Transverse colon (tissue), 4 donors: Measurements from ENCODE around the gene ABCA5. TPM values are rescaled to one million over a fixed set of nuclear protein-coding genes. Genes with fewer than 3 reads are reported as not detected.
"Not testable (repeated sequence)": the region's sequence is repeated elsewhere in the genome, so short reads cannot be mapped to it uniquely, and the experiment has no call there.

Experiments
- DNase-seq: peaks from one replicate; pipeline ENCODE4 v3.0.0-alpha.2; 2019
- H3K27ac ChIP-seq, 4 donors: fragments of 200-600 bp; sonication (generic); 2 replicates each; pipeline ENCODE4 v1.5.1; 2016 to 2018; ENCODE audit warnings: inconsistent platforms in 4 of 4
- H3K27me3 ChIP-seq: fragments of 200-600 bp; sonication (generic); 2 replicates; pipeline ENCODE4 v1.5.1; 2017; ENCODE audit warnings: inconsistent platforms
- H3K36me3 ChIP-seq, 4 donors: fragments of 200-600 bp; sonication (generic); 2 replicates each; pipeline ENCODE4 v1.5.1; 2017 to 2019; ENCODE audit warnings: inconsistent platforms in 4 of 4
- H3K4me1 ChIP-seq, 4 donors: fragments of 200-600 bp; sonication (generic); 2 replicates each; pipeline ENCODE4 v1.5.1; 2017 to 2020; ENCODE audit warnings: inconsistent platforms in 4 of 4
- H3K4me3 ChIP-seq, 4 donors: fragments of 200-600 bp; sonication (generic); 1 replicate in 1 of 4; 2 replicates in 3 of 4; pipeline versions ENCODE4 v1.5.1 to v1.6.1; 2017 to 2019; ENCODE audit warnings: inconsistent platforms in 4 of 4
- H3K9me3 ChIP-seq, 2 donors: fragments of 200-600 bp; sonication (generic); 2 replicates each; pipeline ENCODE4 v1.5.1; 2017 to 2019; ENCODE audit warnings: inconsistent platforms in 2 of 2
- EP300 ChIP-seq: sonication (generic); formaldehyde crosslinking; IDR thresholded peaks from one replicate; pipeline ENCODE4 v1.6.1; 2017; ENCODE audit warnings: antibody characterized with exemption, low read depth
- POLR2A ChIP-seq: fragments of 450-650 bp; IDR thresholded peaks from one replicate; pipeline ENCODE4 v1.6.1; 2016; ENCODE audit warnings: antibody characterized with exemption, mild to moderate bottlenecking, moderate library complexity
- POLR2AphosphoS5 ChIP-seq, 3 donors: sonication (generic); formaldehyde crosslinking; IDR thresholded peaks; one replicate each; pipeline ENCODE4 v1.6.1; 2016; ENCODE audit warnings: antibody characterized with exemption in 3 of 3
- WGBS, 2 donors: methylation state at CpG; one replicate each; pipeline ENCODE4 v1.1.5; 2018; ENCODE audit warnings: low coverage in 1 of 2; 5-methylcytosine and 5-hydroxymethylcytosine counted together
- in situ Hi-C, 4 donors: fragments of 200-750 bp; cut with MboI; loops; one replicate each; pipeline versions ENCODE4 v1.15.0 to v1.15.1; 2017; ENCODE audit warnings: low sequenced_read_pairs in 3 of 4, low pct_ligation_motif_present in 1 of 4, low pct_unique_long_range_greater_than_20kb in 1 of 4
- intact Hi-C: fragments of 100-400 bp; cut with DNase I; formaldehyde crosslinking; loops from one replicate; pipeline ENCODE4 v1.15.1; 2023; ENCODE audit warnings: low total_unique reads
- total RNA-seq, 4 donors: library from RNA; depleted of rRNA; stranded (reverse); fragments of >200 nt; gene quantifications; one replicate each; pipeline ENCODE4 v1.1.0, GENCODE V29; 2016
- TF ChIP-seq, protein P1 (sequence below), 5 experiments: fragments of 200-600 bp in 3 of 5; fragments of 450-650 bp in 2 of 5; sonication (generic) in 3 of 5; IDR thresholded peaks; 1 replicate in 2 of 5; 2 replicates in 3 of 5; pipeline ENCODE4 v1.5.1; 2016 to 2017; ENCODE audit warnings: antibody characterized with exemption in 5 of 5, inconsistent platforms in 3 of 5, mild to moderate bottlenecking in 2 of 5, moderate library complexity in 1 of 5

The ABCA5 gene
- total RNA-seq, 4 donors from 2014 or later = 17.3 to 173 (median 125) TPM

- no peak for DNase-seq
- TF ChIP-seq POLR2A (no peak), POLR2AphosphoS5 (IDR thresholded peaks at IDR 0.05) (no peak), EP300 (no peak)
- TF ChIP-seq, protein P1, sequence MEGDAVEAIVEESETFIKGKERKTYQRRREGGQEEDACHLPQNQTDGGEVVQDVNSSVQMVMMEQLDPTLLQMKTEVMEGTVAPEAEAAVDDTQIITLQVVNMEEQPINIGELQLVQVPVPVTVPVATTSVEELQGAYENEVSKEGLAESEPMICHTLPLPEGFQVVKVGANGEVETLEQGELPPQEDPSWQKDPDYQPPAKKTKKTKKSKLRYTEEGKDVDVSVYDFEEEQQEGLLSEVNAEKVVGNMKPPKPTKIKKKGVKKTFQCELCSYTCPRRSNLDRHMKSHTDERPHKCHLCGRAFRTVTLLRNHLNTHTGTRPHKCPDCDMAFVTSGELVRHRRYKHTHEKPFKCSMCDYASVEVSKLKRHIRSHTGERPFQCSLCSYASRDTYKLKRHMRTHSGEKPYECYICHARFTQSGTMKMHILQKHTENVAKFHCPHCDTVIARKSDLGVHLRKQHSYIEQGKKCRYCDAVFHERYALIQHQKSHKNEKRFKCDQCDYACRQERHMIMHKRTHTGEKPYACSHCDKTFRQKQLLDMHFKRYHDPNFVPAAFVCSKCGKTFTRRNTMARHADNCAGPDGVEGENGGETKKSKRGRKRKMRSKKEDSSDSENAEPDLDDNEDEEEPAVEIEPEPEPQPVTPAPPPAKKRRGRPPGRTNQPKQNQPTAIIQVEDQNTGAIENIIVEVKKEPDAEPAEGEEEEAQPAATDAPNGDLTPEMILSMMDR (IDR thresholded peaks at IDR 0.05) = no peak
- in situ Hi-C loops (no loop called here), intact Hi-C loops (no loop called here)
- Histone ChIP-seq H3K36me3 (peaks cover 0 to 48% (median 14%) of the 10 kb centered on the region in 4 donors), H3K4me1 (no peaks in the 10 kb centered on the region), H3K9me3 (no peaks in the 10 kb centered on the region), H3K27me3 (no peaks in the 10 kb centered on the region), H3K4me3 (no peak overlapping the region), H3K27ac (no peak overlapping the region)
- WGBS, 2 donors = 92 to 100% methylated on average over 2 of the region's 2 CpGs
These were observed 42.3 kb downstream of the ABCA5 start for GRCh38 chr17:69284646-69285045.

DNA sequence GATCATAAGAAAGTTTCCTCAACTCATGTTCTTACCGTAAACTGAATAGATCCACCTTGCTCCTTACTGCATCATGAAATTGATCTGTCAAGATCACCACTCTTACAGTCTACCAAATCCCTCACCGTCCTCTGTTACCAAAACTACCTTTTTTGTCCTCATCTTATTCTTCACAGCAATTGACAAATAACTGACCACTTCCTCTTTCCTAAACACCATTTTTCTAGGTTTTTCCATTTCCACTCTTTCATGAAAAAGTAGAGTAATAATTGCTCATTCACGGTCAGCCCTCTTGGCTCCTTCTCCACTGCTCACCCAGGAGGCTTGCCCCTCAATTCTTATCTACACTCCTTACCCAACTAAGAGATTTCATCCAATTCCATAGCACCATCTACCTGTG is 44.9 kb downstream of the ABCA5 start:
- intact Hi-C loops (no loop called here), in situ Hi-C loops (no loop called here)
- H3K27ac ChIP-seq = no peak overlapping the region
- no peak for DNase-seq
- no peaks in the 10 kb centered on the region for H3K4me1 ChIP-seq
- WGBS, 2 donors = 90% methylated on average over 1 to 3 of the region's 3 CpGs
- no peaks in the 10 kb centered on the region for H3K27me3 ChIP-seq
- no peaks in the 10 kb centered on the region for H3K9me3 ChIP-seq
- H3K36me3 ChIP-seq = peaks cover 0 to 40% (median 9%) of the 10 kb centered on the region in 4 donors
- no peak overlapping the region for H3K4me3 ChIP-seq
- TF ChIP-seq POLR2A = no peak
- TF ChIP-seq EP300 = no peak
- TF ChIP-seq, protein P1 (IDR thresholded peaks at IDR 0.05) = no peak
- TF ChIP-seq POLR2AphosphoS5 (IDR thresholded peaks at IDR 0.05) = no peak

GRCh38 chr17:69276279-69276678 is 50.7 kb downstream of the ABCA5 start:
- H3K9me3 ChIP-seq, H3K4me3 ChIP-seq, H3K27me3 ChIP-seq, DNase-seq, H3K4me1 ChIP-seq, intact Hi-C loops, H3K27ac ChIP-seq, in situ Hi-C loops: not testable (repeated sequence)
- 95 to 100% methylated on average over 2 to 4 of the region's 4 CpGs for WGBS, 2 donors
- H3K36me3 ChIP-seq = peaks cover 0 to 12% (median 4%) of the 10 kb centered on the region in 4 donors

- no peaks in the 10 kb centered on the region for H3K4me1 ChIP-seq
- no peaks in the 10 kb centered on the region for H3K27me3 ChIP-seq
These were observed 51.2 kb downstream of the ABCA5 start for GRCh38 chr17:69275751-69276150.

More at GRCh38 chr17:69275751-69276150, 51.2 kb downstream of the ABCA5 start:
- Histone ChIP-seq H3K4me3 (no peak overlapping the region), H3K36me3 (peaks cover 0 to 12% (median 4%) of the 10 kb centered on the region in 4 donors), H3K27ac (no peak overlapping the region), H3K9me3 (no peaks in the 10 kb centered on the region)
- TF ChIP-seq, protein P1 (IDR thresholded peaks at IDR 0.05) = no peak
- TF ChIP-seq EP300 (no peak), POLR2A (no peak), POLR2AphosphoS5 (IDR thresholded peaks at IDR 0.05) (no peak)
- in situ Hi-C loops (no loop called here), intact Hi-C loops (no loop called here)
- 92 to 100% methylated on average over 1 to 4 of the region's 4 CpGs for WGBS, 2 donors
- no peak for DNase-seq
